ENCODE results near the gene DHRSX.
"Not testable (repeated sequence)": the region's sequence is repeated elsewhere in the genome, so short reads cannot be mapped to it uniquely, and the experiment has no call there.

DHRSX gene

DNA sequence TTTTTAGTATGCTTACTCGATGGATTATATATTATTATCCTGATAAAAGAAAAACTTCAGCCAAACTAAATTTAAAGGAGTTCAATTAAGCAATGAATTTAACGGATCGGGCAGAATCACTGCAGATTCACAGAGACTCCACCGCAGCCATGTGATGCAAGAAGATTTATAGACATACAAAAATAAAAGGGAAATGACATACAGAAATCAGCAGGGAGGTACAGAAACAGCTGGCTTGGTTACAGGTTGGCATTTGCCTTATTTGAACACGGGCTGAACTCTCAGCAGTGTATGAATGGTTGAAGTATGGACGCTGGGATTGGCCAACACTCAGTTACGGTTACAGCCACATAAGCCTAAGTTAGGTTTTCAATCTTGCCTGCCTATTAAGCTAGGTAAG, 35.4 kb upstream of the DHRSX start:
- no peak overlapping the region for H2AFZ ChIP-seq (ENCODE audit: low read depth)
- no peaks in the 10 kb centered on the region for H3K79me2 ChIP-seq (ENCODE audit: insufficient read depth, low read depth)
- no peaks in the 10 kb centered on the region for H4K20me1 ChIP-seq (ENCODE audit: insufficient read depth)
- H3K4me2 ChIP-seq = no peak overlapping the region
- H3K4me1 ChIP-seq (ENCODE audit: low read depth, poor library complexity, severe bottlenecking) = no peaks in the 10 kb centered on the region
- H3K27ac ChIP-seq = no peak overlapping the region
- no peak overlapping the region for H3K4me3 ChIP-seq (IDR thresholded peaks at IDR 0.05; ENCODE audit: insufficient read depth, low read depth, low read length)
- TF ChIP-seq, protein P1, sequence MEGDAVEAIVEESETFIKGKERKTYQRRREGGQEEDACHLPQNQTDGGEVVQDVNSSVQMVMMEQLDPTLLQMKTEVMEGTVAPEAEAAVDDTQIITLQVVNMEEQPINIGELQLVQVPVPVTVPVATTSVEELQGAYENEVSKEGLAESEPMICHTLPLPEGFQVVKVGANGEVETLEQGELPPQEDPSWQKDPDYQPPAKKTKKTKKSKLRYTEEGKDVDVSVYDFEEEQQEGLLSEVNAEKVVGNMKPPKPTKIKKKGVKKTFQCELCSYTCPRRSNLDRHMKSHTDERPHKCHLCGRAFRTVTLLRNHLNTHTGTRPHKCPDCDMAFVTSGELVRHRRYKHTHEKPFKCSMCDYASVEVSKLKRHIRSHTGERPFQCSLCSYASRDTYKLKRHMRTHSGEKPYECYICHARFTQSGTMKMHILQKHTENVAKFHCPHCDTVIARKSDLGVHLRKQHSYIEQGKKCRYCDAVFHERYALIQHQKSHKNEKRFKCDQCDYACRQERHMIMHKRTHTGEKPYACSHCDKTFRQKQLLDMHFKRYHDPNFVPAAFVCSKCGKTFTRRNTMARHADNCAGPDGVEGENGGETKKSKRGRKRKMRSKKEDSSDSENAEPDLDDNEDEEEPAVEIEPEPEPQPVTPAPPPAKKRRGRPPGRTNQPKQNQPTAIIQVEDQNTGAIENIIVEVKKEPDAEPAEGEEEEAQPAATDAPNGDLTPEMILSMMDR (conservative IDR thresholded peaks at IDR 0.05; ENCODE audit: low read depth, low read length) = no peak
- H3K36me3 ChIP-seq (ENCODE audit: insufficient read depth) = no peaks in the 10 kb centered on the region
- H3K9ac ChIP-seq = no peak overlapping the region
- H3K27me3 ChIP-seq (ENCODE audit: insufficient read depth, low read depth) = no peaks in the 10 kb centered on the region

DNA sequence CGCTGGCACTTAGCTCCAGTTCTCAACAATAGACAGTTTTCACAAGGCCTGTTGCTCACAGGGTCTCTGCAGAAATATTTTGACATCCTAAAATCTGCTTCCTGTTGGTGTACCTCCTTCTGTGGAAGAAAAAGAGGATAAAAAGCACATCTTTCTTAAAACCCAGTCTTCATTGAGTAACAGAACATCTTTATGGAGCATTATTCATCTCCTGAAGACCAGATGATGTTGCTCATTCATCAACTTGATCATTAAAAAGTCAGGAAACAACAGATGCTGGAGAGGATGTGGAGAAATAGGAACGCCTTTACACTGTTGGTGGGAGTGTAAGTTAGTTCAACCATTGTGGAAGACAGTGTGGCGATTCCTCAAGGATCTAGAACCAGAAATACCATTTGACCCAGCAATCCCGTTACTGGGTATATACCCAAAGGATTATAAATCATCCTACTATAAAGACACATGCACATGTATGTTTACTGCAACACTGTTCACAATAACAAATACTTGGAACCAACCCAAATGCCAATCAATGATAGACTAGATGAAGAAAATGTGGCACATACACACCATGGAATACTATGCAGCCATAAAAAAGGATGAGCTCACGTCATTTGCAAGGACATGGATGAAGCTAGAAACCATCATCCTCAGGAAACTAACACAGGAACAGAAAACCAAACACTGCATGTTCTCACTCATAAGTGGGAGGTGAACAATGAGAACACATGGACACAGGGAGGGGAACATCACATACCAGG, 33.7 kb upstream of the DHRSX start:
- H3K9ac ChIP-seq; H3K27ac ChIP-seq; H2AFZ ChIP-seq (ENCODE audit: low read depth); H3K4me1 ChIP-seq (ENCODE audit: low read depth, poor library complexity, severe bottlenecking); H3K27me3 ChIP-seq (ENCODE audit: insufficient read depth, low read depth); H3K4me2 ChIP-seq; H3K79me2 ChIP-seq (ENCODE audit: insufficient read depth, low read depth); H4K20me1 ChIP-seq (ENCODE audit: insufficient read depth); H3K4me3 ChIP-seq (IDR thresholded peaks at IDR 0.05; ENCODE audit: insufficient read depth, low read depth, low read length); H3K36me3 ChIP-seq (ENCODE audit: insufficient read depth): not testable (repeated sequence)

DNA sequence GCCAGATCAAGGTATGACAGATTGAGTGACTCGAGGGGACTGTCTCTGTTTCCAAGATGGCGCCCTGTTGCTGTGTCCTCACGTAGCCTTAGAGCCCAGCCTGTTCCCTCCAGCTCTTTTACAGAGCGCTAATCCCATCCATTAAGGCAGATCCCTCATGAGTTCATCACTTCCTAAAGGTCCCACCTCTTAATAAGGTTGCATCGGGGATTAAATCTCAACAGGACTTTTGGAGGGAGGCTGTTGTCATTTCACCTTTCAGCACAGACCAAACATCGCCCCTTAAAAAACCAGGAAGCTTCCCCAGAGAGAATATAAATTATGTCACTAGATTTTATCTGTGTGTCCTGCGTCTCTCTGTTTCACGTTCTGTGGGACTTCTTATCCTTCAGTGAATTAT, 32.6 kb upstream of the DHRSX start:
- H3K9ac ChIP-seq = no peak overlapping the region
- H4K20me1 ChIP-seq (ENCODE audit: insufficient read depth) = no peaks in the 10 kb centered on the region
- no peaks in the 10 kb centered on the region for H3K27me3 ChIP-seq (ENCODE audit: insufficient read depth, low read depth)
- H3K4me2 ChIP-seq = no peak overlapping the region
- H3K4me3 ChIP-seq (IDR thresholded peaks at IDR 0.05; ENCODE audit: insufficient read depth, low read depth, low read length) = no peak overlapping the region
- TF ChIP-seq, protein P1 (conservative IDR thresholded peaks at IDR 0.05; ENCODE audit: low read depth, low read length) = no peak
- H3K4me1 ChIP-seq (ENCODE audit: low read depth, poor library complexity, severe bottlenecking) = no peaks in the 10 kb centered on the region
- H2AFZ ChIP-seq (ENCODE audit: low read depth) = no peak overlapping the region
- no peak overlapping the region for H3K27ac ChIP-seq
- no peaks in the 10 kb centered on the region for H3K79me2 ChIP-seq (ENCODE audit: insufficient read depth, low read depth)
- no peaks in the 10 kb centered on the region for H3K36me3 ChIP-seq (ENCODE audit: insufficient read depth)

DNA sequence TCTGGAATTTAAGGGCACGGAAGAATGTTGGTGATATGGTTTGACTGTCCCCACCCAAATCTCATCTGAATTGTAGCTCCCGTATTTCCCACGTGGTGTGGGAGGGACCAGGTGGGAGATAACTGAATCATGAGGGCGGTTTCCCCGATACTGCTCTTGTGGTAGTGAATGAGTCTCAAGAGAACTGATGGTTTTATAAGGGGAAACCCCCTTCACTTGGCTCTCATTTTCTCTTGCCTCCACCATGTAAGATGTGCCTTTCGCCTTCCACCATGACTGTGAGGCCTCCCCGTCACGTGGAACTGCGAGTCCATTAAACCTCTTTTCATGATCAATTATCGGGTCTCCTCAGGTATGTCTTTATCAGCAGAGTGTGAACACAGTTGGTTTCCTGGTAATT, 25.6 kb upstream of the DHRSX start:
- no peak overlapping the region for H2AFZ ChIP-seq (ENCODE audit: low read depth)
- H3K9ac ChIP-seq = no peak overlapping the region
- H3K27ac ChIP-seq = no peak overlapping the region
- TF ChIP-seq, protein P1 (conservative IDR thresholded peaks at IDR 0.05; ENCODE audit: low read depth, low read length) = no peak
- no peaks in the 10 kb centered on the region for H3K36me3 ChIP-seq (ENCODE audit: insufficient read depth)
- H3K4me2 ChIP-seq = no peak overlapping the region
- no peaks in the 10 kb centered on the region for H4K20me1 ChIP-seq (ENCODE audit: insufficient read depth)
- no peaks in the 10 kb centered on the region for H3K4me1 ChIP-seq (ENCODE audit: low read depth, poor library complexity, severe bottlenecking)
- H3K4me3 ChIP-seq (IDR thresholded peaks at IDR 0.05; ENCODE audit: insufficient read depth, low read depth, low read length) = no peak overlapping the region
- H3K27me3 ChIP-seq (ENCODE audit: insufficient read depth, low read depth) = no peaks in the 10 kb centered on the region
- no peaks in the 10 kb centered on the region for H3K79me2 ChIP-seq (ENCODE audit: insufficient read depth, low read depth)

DNA sequence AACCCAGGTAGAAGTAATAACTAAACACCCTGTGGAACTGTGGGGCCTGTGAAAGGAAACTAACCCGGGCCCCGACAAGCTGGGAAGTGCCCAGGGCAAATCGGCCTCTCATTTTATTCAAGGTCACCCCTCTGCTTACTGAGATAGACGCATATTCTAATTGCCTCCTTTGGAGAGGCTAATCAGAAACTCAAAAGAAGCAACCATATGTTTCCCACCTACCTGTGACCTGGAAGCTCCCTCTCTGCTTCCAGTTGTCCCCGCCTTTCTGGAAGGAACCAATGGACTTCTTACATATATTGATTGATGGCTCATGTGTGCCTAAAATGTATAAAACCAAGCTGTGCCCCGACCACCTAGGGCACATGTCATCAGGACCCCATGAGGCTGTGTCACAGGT, 23.1 kb upstream of the DHRSX start:
- no peaks in the 10 kb centered on the region for H3K27me3 ChIP-seq (ENCODE audit: insufficient read depth, low read depth)
- H4K20me1 ChIP-seq (ENCODE audit: insufficient read depth) = no peaks in the 10 kb centered on the region
- H2AFZ ChIP-seq (ENCODE audit: low read depth) = no peak overlapping the region
- TF ChIP-seq, protein P1 (conservative IDR thresholded peaks at IDR 0.05; ENCODE audit: low read depth, low read length) = no peak
- H3K79me2 ChIP-seq (ENCODE audit: insufficient read depth, low read depth) = no peaks in the 10 kb centered on the region
- no peak overlapping the region for H3K4me3 ChIP-seq (IDR thresholded peaks at IDR 0.05; ENCODE audit: insufficient read depth, low read depth, low read length)
- no peak overlapping the region for H3K27ac ChIP-seq
- H3K4me2 ChIP-seq = no peak overlapping the region
- H3K9ac ChIP-seq = no peak overlapping the region
- no peaks in the 10 kb centered on the region for H3K36me3 ChIP-seq (ENCODE audit: insufficient read depth)
- H3K4me1 ChIP-seq (ENCODE audit: low read depth, poor library complexity, severe bottlenecking) = no peaks in the 10 kb centered on the region
